GM18526 (cell line): ENCODE data around the gene LRRC75A.

ENCODE experiments used
- POLR2A ChIP-seq: IDR thresholded peaks from 3 replicates; pipeline ENCODE4 v1.6.1; 2011; ENCODE audit not compliant: insufficient read length; ENCODE audit errors: extremely low read depth

LRRC75A gene

DNA sequence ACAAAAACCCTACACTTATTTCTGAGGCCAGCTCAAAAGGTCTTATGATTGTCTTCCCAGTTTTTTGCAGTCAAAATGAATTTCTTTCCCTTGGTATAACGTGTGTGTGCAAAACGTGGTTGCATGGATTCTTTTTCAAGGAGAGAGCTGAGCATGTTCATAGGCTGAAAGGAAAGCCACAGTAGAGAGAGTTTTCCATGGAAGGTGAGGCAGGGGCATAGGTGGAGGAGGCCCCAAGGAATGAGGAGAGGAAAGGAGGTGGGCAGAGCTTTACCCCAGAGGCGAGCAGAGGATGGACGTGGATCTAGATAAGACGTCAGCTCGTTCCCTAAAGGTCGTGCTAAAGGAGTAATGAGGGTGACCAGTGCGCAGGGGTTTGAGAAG lies 53.8 kb downstream of the LRRC75A start:
- no peak for TF ChIP-seq POLR2A

- no peak for TF ChIP-seq POLR2A
Measured at GRCh38 chr17:16437083-16437482, 54.9 kb downstream of the LRRC75A start.

- no peak for TF ChIP-seq POLR2A
Measured at GRCh38 chr17:16435925-16436886, 55.8 kb downstream of the LRRC75A start.

GRCh38 chr17:16434662-16435061 lies 57.3 kb downstream of the LRRC75A start:
- TF ChIP-seq POLR2A, result no peak

- no peak for TF ChIP-seq POLR2A
Measured at GRCh38 chr17:16433514-16433913, 58.5 kb downstream of the LRRC75A start.

DNA sequence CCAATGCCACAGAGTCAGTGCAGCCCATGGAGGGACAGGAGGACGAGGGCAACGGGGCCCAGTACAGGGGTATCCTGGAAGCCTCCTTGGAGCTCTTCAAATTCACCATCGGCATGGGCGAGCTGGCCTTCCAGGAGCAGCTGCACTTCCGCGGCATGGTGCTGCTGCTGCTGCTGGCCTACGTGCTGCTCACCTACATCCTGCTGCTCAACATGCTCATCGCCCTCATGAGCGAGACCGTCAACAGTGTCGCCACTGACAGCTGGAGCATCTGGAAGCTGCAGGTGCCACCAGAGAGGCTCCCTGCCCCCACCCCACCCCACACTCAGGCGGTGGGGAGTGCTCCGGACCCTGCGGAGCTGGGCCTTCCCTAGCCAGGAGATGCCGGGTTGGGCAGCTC lies 60.0 kb downstream of the LRRC75A start:
- no peak for TF ChIP-seq POLR2A

- no peak for TF ChIP-seq POLR2A
Measured at GRCh38 chr17:16430650-16431049, 61.3 kb downstream of the LRRC75A start.

GRCh38 chr17:16429083-16429482 lies 62.9 kb downstream of the LRRC75A start:
- no peak for TF ChIP-seq POLR2A

- TF ChIP-seq POLR2A, result no peak
Measured at GRCh38 chr17:16428098-16428882, 63.7 kb downstream of the LRRC75A start.

DNA sequence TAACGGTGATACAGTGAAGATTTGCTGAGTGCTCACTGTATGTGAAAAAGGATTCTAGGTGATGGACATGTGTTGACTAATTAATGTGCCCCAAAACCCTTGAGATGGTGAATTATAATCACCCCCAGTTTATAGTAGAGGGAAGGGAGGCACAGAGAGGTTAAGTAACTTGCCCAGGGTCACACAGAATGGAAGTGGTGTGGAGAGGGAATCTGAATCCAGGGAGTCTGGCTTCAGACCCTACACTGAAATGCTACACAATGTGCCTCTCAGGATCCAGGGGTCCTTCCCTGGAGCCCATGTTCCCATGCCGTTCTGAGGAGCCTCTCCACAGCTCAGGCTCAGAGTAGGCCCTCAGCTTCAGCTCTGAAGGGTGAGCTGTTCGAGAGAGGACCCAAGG lies 65.0 kb downstream of the LRRC75A start:
- no peak for TF ChIP-seq POLR2A

GRCh38 chr17:16425698-16426659 lies 66.0 kb downstream of the LRRC75A start:
- TF ChIP-seq POLR2A, result no peak

- no peak for TF ChIP-seq POLR2A
Measured at GRCh38 chr17:16425202-16425601, 66.8 kb downstream of the LRRC75A start.

DNA sequence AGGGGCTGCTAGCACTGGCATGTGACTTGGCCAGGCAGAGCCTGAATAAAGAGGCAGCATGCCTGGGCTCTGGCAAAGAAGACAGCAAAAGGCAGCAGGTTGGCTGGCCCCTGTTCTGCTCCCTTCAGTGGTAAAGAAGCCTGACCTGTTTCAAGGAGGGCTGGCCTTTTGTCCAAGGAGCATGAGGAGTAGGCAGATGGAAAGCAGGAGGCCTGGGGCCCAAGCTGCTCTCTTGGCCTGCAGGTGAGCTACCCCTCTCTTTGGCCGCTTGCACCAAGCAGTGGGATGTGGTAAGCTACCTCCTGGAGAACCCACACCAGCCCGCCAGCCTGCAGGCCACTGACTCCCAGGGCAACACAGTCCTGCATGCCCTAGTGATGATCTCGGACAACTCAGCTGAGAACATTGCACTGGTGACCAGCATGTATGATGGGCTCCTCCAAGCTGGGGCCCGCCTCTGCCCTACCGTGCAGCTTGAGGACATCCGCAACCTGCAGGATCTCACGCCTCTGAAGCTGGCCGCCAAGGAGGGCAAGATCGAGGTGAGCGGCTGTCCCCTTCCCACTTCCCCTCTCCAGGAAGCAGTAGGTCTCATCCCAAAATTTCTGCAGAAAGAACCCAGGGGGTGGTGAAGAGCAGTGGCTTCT lies 68.6 kb downstream of the LRRC75A start:
- no peak for TF ChIP-seq POLR2A

DNA sequence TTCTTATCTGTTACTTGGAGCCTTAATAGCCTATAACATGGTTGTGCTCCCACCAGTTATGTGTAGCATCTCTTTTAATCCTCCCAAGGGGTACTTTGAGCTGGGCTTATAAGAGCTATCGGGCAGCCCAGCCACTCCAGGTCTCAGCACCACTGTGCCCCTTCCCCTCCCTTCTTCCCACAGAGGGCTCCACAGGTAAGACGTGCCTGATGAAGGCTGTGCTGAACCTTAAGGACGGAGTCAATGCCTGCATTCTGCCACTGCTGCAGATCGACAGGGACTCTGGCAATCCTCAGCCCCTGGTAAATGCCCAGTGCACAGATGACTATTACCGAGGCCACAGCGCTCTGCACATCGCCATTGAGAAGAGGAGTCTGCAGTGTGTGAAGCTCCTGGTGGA lies 69.6 kb downstream of the LRRC75A start:
- TF ChIP-seq POLR2A, result no peak

DNA sequence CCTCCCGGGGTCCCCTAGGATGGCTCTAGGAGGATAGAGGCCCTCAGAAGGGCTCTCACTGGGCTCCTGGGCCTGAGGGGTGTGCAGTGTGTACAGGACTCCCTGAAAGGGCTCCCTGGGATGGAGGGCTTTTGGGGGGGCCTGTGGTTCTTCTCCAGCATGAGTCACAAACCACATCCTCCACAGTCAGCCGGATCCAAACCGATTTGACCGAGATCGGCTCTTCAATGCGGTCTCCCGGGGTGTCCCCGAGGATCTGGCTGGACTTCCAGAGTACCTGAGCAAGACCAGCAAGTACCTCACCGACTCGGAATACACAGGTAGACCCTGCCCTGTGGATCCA lies 72.1 kb downstream of the LRRC75A start:
- TF ChIP-seq POLR2A, result no peak
